ENCODE data around the gene DNER.

GRCh38 chr2:229376866-229377265, 337.5 kb downstream of the DNER start:
- TF ChIP-seq POLR2A (IDR thresholded peaks at IDR 0.05; ENCODE audit: extremely low read depth, insufficient read length) = no peak
- TF ChIP-seq, protein P1, sequence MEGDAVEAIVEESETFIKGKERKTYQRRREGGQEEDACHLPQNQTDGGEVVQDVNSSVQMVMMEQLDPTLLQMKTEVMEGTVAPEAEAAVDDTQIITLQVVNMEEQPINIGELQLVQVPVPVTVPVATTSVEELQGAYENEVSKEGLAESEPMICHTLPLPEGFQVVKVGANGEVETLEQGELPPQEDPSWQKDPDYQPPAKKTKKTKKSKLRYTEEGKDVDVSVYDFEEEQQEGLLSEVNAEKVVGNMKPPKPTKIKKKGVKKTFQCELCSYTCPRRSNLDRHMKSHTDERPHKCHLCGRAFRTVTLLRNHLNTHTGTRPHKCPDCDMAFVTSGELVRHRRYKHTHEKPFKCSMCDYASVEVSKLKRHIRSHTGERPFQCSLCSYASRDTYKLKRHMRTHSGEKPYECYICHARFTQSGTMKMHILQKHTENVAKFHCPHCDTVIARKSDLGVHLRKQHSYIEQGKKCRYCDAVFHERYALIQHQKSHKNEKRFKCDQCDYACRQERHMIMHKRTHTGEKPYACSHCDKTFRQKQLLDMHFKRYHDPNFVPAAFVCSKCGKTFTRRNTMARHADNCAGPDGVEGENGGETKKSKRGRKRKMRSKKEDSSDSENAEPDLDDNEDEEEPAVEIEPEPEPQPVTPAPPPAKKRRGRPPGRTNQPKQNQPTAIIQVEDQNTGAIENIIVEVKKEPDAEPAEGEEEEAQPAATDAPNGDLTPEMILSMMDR (IDR thresholded peaks at IDR 0.05; ENCODE audit: low read depth, low read length) = no peak
- no peak for TF ChIP-seq MYC (IDR thresholded peaks at IDR 0.05; ENCODE audit: low read depth, low read length)
- TF ChIP-seq, protein P2, sequence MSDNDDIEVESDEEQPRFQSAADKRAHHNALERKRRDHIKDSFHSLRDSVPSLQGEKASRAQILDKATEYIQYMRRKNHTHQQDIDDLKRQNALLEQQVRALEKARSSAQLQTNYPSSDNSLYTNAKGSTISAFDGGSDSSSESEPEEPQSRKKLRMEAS (IDR thresholded peaks at IDR 0.05; ENCODE audit: low read depth, low read length) = no peak

All from NB4 (cell line).